Stomach (tissue), 4 donors: Measurements from ENCODE around the gene KRTAP10-5.

ENCODE experiments used
- POLR2A ChIP-seq, 4 donors: fragments of 450-650 bp; IDR thresholded peaks; one replicate each; pipeline ENCODE4 v1.6.1; 2016; ENCODE audit warnings: antibody characterized with exemption in 4 of 4, control low read depth in 2 of 4, mild to moderate bottlenecking in 1 of 4, moderate library complexity in 1 of 4
- POLR2AphosphoS5 ChIP-seq, 3 donors: sonication (generic); formaldehyde crosslinking; IDR thresholded peaks; one replicate each; pipeline ENCODE4 v1.6.1; 2016; ENCODE audit warnings: antibody characterized with exemption in 3 of 3
- TF ChIP-seq, protein P1 (sequence below), 7 experiments: fragments of 450-650 bp in 4 of 7; fragments of 200-600 bp in 3 of 7; sonication (generic) in 3 of 7; IDR thresholded peaks; one replicate each; pipeline ENCODE4 v1.5.1; 2016 to 2019; ENCODE audit warnings: antibody characterized with exemption in 7 of 7, control low read depth in 2 of 7, mild to moderate bottlenecking in 1 of 7

DNA sequence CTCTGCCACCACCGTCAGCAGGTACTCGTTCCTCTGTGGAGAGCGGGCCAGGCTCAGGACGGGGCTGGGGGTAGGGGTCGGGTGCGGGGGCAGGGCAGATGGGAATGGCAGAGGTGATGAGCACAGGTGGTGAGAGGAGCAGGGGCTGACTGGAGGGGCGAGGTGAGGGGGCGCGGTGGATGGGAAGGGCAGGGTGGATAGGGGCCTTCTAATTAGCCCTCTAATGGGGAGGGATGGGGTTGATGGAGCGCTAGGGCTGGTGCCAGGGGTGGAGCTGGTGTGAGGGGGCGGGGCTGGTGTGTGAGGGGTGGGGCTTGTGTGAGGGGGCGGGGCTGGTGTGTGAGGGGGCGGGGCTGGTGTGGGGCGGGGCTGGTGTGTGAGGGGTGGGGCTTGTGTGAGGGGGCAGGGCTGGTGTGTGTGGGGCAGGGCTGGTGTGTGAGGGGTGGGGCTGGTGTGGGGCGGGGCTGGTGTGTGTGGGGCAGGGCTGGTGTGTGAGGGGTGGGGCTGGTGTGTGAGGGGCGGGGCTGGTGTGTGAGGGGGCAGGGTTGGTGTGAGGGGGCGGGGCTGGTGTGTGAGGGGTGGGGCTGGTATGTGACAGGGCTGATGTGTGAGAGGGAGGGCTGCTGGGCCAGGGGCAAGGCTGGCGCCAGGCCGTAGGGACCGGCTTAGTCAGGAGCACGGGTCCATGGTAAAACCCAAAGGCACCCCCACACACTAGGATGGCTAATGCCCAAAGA, 46.3 kb downstream of the KRTAP10-5 start:
- TF ChIP-seq POLR2AphosphoS5 (IDR thresholded peaks at IDR 0.05) (no peak), POLR2A (IDR thresholded peaks at IDR 0.05) (no peak)
- TF ChIP-seq, protein P1, sequence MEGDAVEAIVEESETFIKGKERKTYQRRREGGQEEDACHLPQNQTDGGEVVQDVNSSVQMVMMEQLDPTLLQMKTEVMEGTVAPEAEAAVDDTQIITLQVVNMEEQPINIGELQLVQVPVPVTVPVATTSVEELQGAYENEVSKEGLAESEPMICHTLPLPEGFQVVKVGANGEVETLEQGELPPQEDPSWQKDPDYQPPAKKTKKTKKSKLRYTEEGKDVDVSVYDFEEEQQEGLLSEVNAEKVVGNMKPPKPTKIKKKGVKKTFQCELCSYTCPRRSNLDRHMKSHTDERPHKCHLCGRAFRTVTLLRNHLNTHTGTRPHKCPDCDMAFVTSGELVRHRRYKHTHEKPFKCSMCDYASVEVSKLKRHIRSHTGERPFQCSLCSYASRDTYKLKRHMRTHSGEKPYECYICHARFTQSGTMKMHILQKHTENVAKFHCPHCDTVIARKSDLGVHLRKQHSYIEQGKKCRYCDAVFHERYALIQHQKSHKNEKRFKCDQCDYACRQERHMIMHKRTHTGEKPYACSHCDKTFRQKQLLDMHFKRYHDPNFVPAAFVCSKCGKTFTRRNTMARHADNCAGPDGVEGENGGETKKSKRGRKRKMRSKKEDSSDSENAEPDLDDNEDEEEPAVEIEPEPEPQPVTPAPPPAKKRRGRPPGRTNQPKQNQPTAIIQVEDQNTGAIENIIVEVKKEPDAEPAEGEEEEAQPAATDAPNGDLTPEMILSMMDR (IDR thresholded peaks at IDR 0.05), result no peak
